A204.1 (cell line): ENCODE results near the gene RRP1.
"Not testable (repeated sequence)": the region's sequence is repeated elsewhere in the genome, so short reads cannot be mapped to it uniquely, and the experiment has no call there.

Source experiments
- FAIRE-seq: peaks from 2 replicates; lab custom pipeline; 2012; peaks lifted over from hg19 to GRCh38; lab: Jason Lieb, UNC

RRP1 gene

GRCh38 chr21:43817157-43818086, 28.0 kb downstream of the RRP1 start:
- FAIRE-seq, result no peak

- FAIRE-seq, result no peak
These were observed 29.3 kb downstream of the RRP1 start for GRCh38 chr21:43818685-43819084.

DNA sequence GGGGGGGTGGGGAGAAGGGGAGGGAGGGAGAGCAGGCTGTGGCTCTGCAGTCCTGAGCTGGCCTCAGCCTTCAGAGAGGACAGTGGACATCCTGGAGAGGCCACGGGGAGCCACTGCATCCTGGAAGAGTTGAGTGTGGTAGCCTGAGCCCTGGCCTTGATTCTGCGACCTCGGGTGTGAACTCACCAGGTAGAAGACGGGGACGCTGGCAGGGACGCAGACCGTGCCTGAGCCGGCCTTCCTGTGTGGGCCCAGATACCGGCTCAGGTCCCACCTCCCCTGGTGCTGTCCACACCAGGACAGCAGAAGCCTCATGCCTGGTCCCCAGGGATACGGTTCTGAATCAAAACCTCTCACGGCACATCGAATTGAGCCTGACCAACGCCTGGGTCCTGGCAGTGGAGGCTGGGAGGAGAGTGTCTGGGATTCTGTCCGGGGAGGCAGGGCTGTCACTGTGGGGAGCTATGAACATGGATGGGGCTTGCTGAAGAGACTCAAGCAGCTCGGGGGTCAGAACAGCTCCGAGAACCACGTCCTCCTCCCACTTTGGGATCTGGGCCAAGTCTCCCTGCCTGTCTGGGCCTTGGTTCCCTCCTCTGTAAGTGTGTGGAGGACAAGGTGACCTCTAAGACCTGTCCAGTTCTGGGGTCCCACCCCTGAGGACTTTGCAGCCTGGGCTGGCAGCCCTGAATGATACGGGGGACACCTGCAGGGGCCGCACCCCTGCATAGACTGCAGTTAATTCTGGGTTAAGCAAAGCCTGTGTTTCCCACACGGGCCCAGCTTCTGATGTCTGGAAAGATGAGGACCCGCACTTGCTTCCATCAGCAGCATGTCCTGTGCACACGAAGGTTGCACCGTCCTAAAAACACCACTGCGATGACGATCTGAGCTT, 30.4 kb downstream of the RRP1 start:
- no peak for FAIRE-seq

GRCh38 chr21:43820466-43820865, 31.1 kb downstream of the RRP1 start:
- FAIRE-seq, result no peak

DNA sequence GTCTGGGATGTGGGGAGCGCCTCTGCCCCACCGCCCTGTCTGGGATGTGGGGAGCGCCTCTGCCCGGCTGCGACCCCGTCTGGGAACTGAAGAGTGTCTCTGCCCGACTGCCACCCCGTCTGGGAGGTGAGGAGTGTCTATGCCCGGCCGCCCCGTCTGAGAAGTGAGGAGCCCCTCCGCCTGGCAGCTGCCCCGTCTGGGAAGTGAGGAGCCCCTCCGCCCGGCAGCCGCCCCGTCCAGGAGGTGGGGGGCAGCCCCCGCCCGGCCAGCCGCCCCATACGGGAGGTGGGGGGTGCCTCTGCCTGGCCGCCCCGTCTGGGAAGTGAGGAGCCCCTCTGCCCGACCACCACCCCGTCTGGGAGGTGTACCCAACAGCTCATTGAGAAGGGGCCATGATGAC, 32.8 kb downstream of the RRP1 start:
- FAIRE-seq, result not testable (repeated sequence)

- FAIRE-seq, result not testable (repeated sequence)
These were observed 33.4 kb downstream of the RRP1 start for GRCh38 chr21:43822741-43823140.

DNA sequence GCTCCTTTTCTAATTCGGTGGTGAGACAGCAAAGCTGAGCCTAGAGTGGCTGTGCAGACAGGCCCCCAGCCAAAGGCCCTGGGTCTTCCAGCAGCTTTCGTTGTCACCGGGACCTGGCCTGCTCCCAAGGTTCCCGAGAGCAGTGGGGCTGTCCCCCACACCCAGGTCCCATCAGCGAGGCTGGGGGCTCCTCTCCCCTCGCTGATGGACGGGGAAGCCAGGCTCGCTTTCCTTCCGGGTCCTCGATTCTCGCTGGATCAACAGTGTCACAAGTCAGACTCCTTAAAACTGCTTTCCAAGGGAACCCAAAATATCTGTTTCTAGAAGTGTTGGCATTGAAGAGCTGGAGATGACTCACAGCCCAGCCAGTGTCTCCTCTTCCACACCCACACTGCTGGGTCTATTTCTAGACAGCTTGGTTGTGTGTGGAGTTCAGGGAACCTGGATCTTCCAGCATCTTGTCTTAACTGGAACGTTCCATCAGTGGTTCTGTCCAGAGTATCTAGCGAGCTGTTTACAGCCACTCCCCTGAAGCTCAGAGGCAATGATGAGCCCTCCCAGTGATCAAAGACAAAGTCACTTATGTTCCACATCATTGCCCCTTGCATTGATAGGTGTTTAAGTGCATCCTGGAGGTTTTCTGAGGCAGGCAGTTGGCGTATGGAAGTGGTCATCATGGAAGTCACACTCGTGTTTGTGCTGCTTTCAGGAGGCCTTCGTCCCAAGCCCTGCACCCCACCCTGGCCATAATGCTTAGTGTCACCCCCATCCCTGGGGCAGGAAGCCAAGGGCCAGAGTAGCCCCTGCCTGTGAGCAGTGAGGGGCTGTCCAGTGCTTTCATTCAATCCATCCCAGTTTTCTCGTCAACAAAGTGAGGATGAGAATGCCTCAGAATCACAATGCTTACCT, 35.2 kb downstream of the RRP1 start:
- FAIRE-seq, result no peak

GRCh38 chr21:43825242-43825935, 36.0 kb downstream of the RRP1 start:
- no peak for FAIRE-seq

GRCh38 chr21:43825936-43826622, 36.7 kb downstream of the RRP1 start:
- FAIRE-seq, result no peak

GRCh38 chr21:43826623-43826974, 37.2 kb downstream of the RRP1 start:
- FAIRE-seq, result no peak

DNA sequence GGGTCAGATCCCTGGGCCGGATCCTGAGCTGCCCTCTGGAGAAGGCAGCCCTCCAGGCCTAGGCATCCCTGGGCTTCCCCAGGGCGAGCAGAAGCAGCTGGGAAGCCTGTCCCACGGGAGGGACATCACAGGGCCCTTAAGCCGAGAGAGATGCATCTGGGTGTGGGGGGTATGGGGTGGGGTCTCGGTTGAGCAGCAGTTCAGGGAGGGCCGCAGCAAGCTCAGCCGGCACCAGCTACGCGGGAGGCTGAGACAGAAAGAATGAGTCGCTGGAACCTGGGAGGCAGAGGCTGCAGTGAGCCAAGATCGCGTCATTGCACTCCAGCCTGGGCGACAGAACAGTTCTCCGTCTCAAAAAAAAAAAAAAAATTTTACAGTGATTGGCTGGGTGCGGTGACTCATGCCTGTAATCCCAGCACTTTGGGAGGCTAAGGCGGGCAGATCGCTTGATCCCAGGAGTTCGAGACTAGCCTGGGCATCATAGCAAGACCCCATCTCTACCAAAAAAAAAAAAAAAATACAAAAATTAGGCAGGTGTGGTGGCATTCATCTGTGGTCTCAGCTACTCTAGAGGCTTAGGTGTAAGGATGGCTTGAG, 37.7 kb downstream of the RRP1 start:
- FAIRE-seq, result no peak

DNA sequence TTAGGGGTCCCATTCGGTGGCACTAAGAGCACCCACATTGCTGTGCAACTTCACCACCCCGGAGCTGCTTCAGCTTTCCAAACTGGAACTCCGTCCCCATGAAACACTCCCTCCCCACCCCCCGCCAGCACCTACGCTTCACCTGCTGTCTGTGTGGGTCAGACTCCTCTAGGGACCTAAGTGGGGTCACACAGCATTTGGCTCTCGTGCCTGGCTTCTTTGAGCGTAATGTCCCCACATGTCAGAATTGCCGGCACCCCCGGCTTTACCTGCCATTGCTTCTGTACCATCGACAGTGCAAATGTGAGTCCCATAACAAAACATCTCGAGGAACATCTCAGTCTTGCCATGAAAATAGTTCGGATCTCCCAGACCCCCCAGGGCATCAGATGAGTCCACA, 39.8 kb downstream of the RRP1 start:
- FAIRE-seq, result no peak

- FAIRE-seq, result no peak
These were observed 40.3 kb downstream of the RRP1 start for GRCh38 chr21:43829575-43830119.

DNA sequence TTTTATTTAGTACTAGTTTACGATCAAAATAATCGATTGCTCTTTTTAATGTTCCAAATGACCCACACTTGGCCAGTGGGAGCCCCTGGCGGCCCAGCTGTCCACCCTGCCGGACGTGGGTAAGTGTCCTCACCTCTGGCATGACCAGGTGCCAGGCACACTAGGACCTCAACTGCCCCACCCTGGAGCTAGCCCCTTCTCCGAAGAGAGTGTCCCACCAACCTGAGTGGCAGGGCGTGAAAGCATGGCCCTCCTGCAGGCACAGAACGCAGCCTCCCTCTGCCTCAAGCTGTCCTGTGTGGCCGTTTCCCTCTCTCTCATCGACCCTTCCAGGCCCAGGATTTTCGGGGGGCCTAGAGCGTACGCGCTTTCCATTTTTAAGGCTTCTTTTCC, 42.8 kb downstream of the RRP1 start:
- no peak for FAIRE-seq

DNA sequence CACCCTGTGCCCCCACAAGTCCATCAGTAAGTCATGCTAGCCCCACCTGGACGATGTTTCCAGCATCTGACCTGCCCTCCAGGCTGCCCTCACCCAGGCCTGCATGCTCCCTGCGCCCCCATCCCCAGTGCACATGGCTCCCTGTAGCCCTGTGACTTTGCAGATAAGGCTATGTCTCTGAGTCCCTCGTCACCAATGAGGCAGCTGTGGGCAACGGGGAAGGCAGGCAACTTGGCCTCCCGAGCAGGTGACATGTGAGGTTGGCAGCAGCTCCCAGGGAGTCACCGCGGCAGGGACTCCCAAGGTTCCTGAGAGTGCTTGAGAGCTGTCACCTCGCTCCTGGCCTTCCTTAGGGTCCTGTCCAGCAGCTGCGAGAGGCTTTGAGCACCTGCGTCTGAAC, 43.3 kb downstream of the RRP1 start:
- FAIRE-seq, result no peak

GRCh38 chr21:43834146-43834905, 44.9 kb downstream of the RRP1 start:
- FAIRE-seq, result no peak

DNA sequence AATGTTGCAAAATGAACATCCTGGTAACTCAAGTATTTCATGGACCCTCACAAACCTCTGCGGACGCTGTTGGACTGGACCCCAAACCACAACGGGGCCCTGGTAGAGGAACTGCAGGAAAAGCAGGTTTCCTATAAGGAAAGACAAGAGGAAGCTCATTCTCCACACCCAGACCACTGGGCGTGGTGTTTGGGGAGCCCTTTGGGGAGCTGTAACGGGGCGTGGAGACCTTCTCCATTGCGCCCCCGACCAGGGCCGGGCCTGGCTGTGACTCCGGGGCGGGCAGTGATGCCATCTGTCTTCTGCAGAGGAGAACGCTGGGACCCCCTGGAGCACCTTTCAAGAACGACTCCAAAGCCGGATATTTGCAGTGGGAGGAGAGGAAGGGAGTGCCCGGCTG, 45.7 kb downstream of the RRP1 start:
- FAIRE-seq, result no peak

GRCh38 chr21:43835861-43836260, 46.5 kb downstream of the RRP1 start:
- no peak for FAIRE-seq

GRCh38 chr21:43836616-43837015, 47.2 kb downstream of the RRP1 start:
- FAIRE-seq, result no peak

GRCh38 chr21:43840259-43840658, 50.9 kb downstream of the RRP1 start:
- FAIRE-seq, result no peak
